OCI-LY3 (cell line): ENCODE data around the gene PPP1R15B.

Experiments used
- H2AFZ ChIP-seq: fragments of 200-600, 300-600 bp; shearing (Covaris generic); 2 replicates; pipeline ENCODE4 v1.6.0; 2014; ENCODE audit warnings: antibody characterized with exemption, low read depth, low read length
- H3K27ac ChIP-seq: fragments of 200-600, 300-600 bp; sonication (generic); 2 replicates; pipeline ENCODE4 v1.5.1; 2014; ENCODE audit warnings: mild to moderate bottlenecking, low read length, moderate library complexity, mixed read lengths
- H3K27me3 ChIP-seq: fragments of 200-600, 300-600 bp; sonication (generic); 2 replicates; pipeline ENCODE4 v1.6.1; 2014; ENCODE audit warnings: low read depth, low read length, mixed read lengths
- H3K36me3 ChIP-seq: fragments of 200-600, 300-600 bp; sonication (generic); replicated peaks from 2 replicates; pipeline ENCODE3; 2014; ENCODE audit warnings: low read depth, low read length, mixed read lengths
- H3K4me1 ChIP-seq: fragments of 300-600, 200-600 bp; sonication (generic); 2 replicates; pipeline ENCODE4 v1.6.1; 2014; ENCODE audit warnings: low read length, mixed read lengths
- H3K4me2 ChIP-seq: fragments of 200-600, 300-600 bp; sonication (generic); 2 replicates; pipeline ENCODE4 v1.6.1; 2014; ENCODE audit warnings: low read length, mixed read lengths
- H3K4me3 ChIP-seq: fragments of 300-600, 200-600 bp; sonication (generic); 2 replicates; pipeline ENCODE4 v1.5.1; 2014; ENCODE audit warnings: antibody characterized with exemption, mild to moderate bottlenecking, low read length, moderate library complexity
- H3K79me2 ChIP-seq: fragments of 300-600, 200-600 bp; shearing (Covaris generic); 2 replicates; pipeline ENCODE4 v1.6.1; 2014; ENCODE audit warnings: mild to moderate bottlenecking, low read length, mixed read lengths
- H3K9ac ChIP-seq: fragments of 300-600, 200-600 bp; shearing (Covaris generic); 2 replicates; pipeline ENCODE4 v1.6.0; 2014; ENCODE audit warnings: mild to moderate bottlenecking, low read length, moderate library complexity
- H3K9me3 ChIP-seq: fragments of 200-600, 300-600 bp; shearing (Covaris generic); 2 replicates; pipeline ENCODE4 v1.6.1; 2014; ENCODE audit warnings: low read length, mixed read lengths; ENCODE audit not compliant: insufficient read depth
- H4K20me1 ChIP-seq: fragments of 200-600, 300-600 bp; sonication (generic); 2 replicates; pipeline ENCODE4 v1.6.1; 2016; ENCODE audit warnings: low read length, mixed read lengths; ENCODE audit not compliant: insufficient read depth
- CTCF ChIP-seq: fragments of 200-600, 300-600 bp; sonication (generic); IDR thresholded peaks from 2 replicates; pipeline ENCODE4 v1.5.1; 2014; ENCODE audit warnings: antibody characterized with exemption, low read length, low read depth
- EZH2phosphoT487 ChIP-seq: fragments of 200-600 bp; shearing (Covaris generic); IDR thresholded peaks from 2 replicates; pipeline ENCODE4 v1.6.1; 2018; ENCODE audit warnings: antibody characterized with exemption, mixed run types, low read depth

PPP1R15B gene

GRCh38 chr1:204413170-204413535 is 1.5 kb upstream of the PPP1R15B start:
- Histone ChIP-seq H3K4me2 (no peak overlapping the region), H3K27ac (no peak overlapping the region)

GRCh38 chr1:204410688-204411450 is 748 bp downstream of the PPP1R15B start:
- Histone ChIP-seq H3K4me2 (peak overlapping the region; percentile 86), H3K36me3 (peaks cover 41% of the 10 kb centered on the region), H3K79me2 (peaks cover 60% of the 10 kb centered on the region), H3K27me3 (no peaks in the 10 kb centered on the region), H3K4me1 (peaks cover 13% of the 10 kb centered on the region), H3K4me3 (peak overlapping the region; percentile 81), H2AFZ (peak overlapping the region; percentile 4; the same call in 1 of the 2 replicates), H3K9ac (peak overlapping the region; percentile 90), H3K27ac (peak overlapping the region; percentile 85), H3K9me3 (no peaks in the 10 kb centered on the region), H4K20me1 (peaks cover 49% of the 10 kb centered on the region)
- TF ChIP-seq EZH2phosphoT487 (no peak), CTCF (no peak)

More at GRCh38 chr1:204413170-204413535, 1.5 kb upstream of the PPP1R15B start:
- H3K79me2 ChIP-seq: peaks cover 37% of the 10 kb centered on the region
- no peaks in the 10 kb centered on the region for H3K27me3 ChIP-seq
- H3K9ac ChIP-seq: no peak overlapping the region
- H4K20me1 ChIP-seq: peaks cover 27% of the 10 kb centered on the region
- no peak overlapping the region for H3K4me3 ChIP-seq
- TF ChIP-seq EZH2phosphoT487 (no peak), CTCF (no peak)
- peaks cover 27% of the 10 kb centered on the region for H3K36me3 ChIP-seq
- no peak overlapping the region for H2AFZ ChIP-seq
- no peaks in the 10 kb centered on the region for H3K9me3 ChIP-seq
- no peaks in the 10 kb centered on the region; the same call in 1 of the 2 replicates for H3K4me1 ChIP-seq

DNA sequence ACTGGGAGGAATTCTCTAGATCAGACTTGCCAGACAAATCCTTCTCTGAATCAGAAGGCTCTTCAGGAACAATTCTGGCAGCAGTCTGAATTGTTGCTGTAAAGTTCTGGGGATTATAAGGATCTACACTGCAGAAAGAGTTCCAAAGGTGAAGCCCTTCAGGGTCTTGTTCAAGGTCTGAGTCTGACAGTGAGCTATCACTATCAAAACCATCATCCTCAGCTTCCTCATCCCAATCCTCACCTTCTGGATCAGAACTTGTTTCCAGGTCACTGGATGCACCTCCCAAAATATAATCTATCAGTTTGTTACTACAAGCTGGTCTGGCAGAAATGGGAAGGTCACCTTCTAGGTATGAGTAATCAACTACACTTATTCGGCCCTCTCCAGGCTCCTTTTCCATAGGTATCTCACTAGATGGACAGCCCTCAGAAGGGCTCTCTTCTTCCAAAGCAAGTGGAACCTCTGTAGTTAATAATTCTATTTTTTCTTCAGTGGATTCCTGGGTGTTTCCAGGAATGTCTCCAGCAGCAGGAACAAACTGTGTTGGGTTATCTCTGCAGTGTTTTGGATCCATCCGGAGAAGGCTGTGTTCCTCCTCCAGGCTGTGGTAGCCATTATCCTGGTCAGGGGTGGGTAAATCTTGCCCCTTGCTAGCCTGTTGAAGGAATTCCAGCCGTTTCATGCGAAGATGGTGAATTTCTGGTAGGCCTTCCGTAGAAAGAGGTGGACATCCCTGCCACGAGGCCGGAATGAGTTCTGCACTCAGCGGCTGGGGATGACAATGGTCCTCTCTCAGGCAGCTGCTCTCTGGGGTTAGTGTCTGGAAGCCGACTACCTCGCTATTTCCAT is 1.6 kb downstream of the PPP1R15B start:
- H3K79me2 ChIP-seq: peaks cover 68% of the 10 kb centered on the region
- no peaks in the 10 kb centered on the region for H3K27me3 ChIP-seq
- H4K20me1 ChIP-seq: peaks cover 54% of the 10 kb centered on the region
- H3K4me3 ChIP-seq: peak overlapping the region; percentile 81
- TF ChIP-seq EZH2phosphoT487 (no peak), CTCF (no peak)
- H3K27ac ChIP-seq: peak overlapping the region; percentile 85
- H3K9ac ChIP-seq: peak overlapping the region; percentile 90
- no peaks in the 10 kb centered on the region for H3K9me3 ChIP-seq
- peaks cover 16% of the 10 kb centered on the region for H3K4me1 ChIP-seq
- peaks cover 49% of the 10 kb centered on the region for H3K36me3 ChIP-seq
- peak overlapping the region; percentile 86 for H3K4me2 ChIP-seq
- no peak overlapping the region for H2AFZ ChIP-seq

DNA sequence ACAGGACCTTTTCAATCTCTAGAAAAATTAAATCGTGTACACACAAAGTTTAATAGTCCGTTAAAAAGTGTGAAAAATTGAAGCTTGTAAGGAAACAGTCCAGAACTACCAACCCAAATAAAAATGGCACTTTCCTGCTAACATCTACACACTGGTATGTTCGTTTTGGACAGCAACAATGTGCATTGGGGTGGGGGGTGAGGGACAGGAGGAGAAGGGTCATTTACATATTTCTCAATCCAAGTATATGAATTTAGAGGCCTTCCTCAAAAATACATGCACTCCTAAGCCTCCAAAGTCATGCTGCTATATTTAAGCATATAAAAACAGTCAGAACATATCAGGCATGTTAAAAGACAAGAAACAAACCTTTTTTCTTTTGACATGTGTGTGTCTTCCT is 2.5 kb downstream of the PPP1R15B start:
- peaks cover 16% of the 10 kb centered on the region for H3K4me1 ChIP-seq
- no peaks in the 10 kb centered on the region for H3K9me3 ChIP-seq
- H3K4me3 ChIP-seq: peak overlapping the region; percentile 81
- peaks cover 78% of the 10 kb centered on the region for H3K79me2 ChIP-seq
- no peak overlapping the region for H2AFZ ChIP-seq
- no peak for TF ChIP-seq CTCF
- H3K27me3 ChIP-seq: no peaks in the 10 kb centered on the region
- peak overlapping the region; percentile 90 for H3K9ac ChIP-seq
- peaks cover 57% of the 10 kb centered on the region for H4K20me1 ChIP-seq
- H3K4me2 ChIP-seq: peak overlapping the region; percentile 86
- no peak overlapping the region for H3K27ac ChIP-seq
- peaks cover 57% of the 10 kb centered on the region for H3K36me3 ChIP-seq
